Gastroesophageal sphincter (tissue), 3 donors: ENCODE results near the gene CLEC4E.

ENCODE experiments used
- EP300 ChIP-seq: sonication (generic); formaldehyde crosslinking; IDR thresholded peaks from one replicate; pipeline ENCODE4 v1.6.1; 2017; ENCODE audit warnings: antibody characterized with exemption, mild to moderate bottlenecking
- POLR2A ChIP-seq, 2 donors: fragments of 450-650 bp; IDR thresholded peaks; one replicate each; pipeline ENCODE4 v1.6.1; 2017; ENCODE audit warnings: antibody characterized with exemption in 2 of 2, mild to moderate bottlenecking in 2 of 2, moderate library complexity in 1 of 2
- POLR2AphosphoS5 ChIP-seq: sonication (generic); formaldehyde crosslinking; IDR thresholded peaks from one replicate; pipeline ENCODE4 v1.6.1; 2017; ENCODE audit warnings: antibody characterized with exemption
- TF ChIP-seq, protein P1 (sequence below), 4 experiments: fragments of 200-600 bp in 2 of 4; fragments of 450-650 bp in 2 of 4; sonication (generic) in 1 of 4; IDR thresholded peaks; one replicate each; pipeline ENCODE4 v1.5.1; 2017 to 2019; ENCODE audit warnings: antibody characterized with exemption in 4 of 4, mild to moderate bottlenecking in 2 of 4, moderate library complexity in 2 of 4

DNA sequence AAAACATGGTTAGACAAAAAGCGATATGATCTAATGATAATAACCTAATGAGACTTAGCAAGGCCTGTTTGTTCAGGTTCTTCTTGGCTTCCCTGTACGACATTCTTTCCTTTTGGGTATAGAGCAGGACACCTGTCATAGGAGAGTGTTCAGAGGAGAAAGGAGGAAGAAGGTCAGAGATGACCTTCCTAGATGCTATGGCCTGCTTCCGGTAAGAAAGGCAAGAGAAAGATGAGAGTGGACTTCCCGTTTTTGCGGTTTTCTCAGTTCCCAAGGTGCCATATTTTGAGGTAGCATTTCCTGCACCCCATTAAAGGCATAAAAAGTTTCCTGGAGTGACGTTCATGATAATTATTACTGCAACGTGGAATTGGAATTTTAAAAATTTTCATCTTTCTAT lies 8.7 kb downstream of the CLEC4E start:
- TF ChIP-seq, protein P1, sequence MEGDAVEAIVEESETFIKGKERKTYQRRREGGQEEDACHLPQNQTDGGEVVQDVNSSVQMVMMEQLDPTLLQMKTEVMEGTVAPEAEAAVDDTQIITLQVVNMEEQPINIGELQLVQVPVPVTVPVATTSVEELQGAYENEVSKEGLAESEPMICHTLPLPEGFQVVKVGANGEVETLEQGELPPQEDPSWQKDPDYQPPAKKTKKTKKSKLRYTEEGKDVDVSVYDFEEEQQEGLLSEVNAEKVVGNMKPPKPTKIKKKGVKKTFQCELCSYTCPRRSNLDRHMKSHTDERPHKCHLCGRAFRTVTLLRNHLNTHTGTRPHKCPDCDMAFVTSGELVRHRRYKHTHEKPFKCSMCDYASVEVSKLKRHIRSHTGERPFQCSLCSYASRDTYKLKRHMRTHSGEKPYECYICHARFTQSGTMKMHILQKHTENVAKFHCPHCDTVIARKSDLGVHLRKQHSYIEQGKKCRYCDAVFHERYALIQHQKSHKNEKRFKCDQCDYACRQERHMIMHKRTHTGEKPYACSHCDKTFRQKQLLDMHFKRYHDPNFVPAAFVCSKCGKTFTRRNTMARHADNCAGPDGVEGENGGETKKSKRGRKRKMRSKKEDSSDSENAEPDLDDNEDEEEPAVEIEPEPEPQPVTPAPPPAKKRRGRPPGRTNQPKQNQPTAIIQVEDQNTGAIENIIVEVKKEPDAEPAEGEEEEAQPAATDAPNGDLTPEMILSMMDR (IDR thresholded peaks at IDR 0.05): no peak
- TF ChIP-seq POLR2A (IDR thresholded peaks at IDR 0.05) (no peak), POLR2AphosphoS5 (no peak), EP300 (no peak)
